ENCODE data around the gene TBX1.

DNA sequence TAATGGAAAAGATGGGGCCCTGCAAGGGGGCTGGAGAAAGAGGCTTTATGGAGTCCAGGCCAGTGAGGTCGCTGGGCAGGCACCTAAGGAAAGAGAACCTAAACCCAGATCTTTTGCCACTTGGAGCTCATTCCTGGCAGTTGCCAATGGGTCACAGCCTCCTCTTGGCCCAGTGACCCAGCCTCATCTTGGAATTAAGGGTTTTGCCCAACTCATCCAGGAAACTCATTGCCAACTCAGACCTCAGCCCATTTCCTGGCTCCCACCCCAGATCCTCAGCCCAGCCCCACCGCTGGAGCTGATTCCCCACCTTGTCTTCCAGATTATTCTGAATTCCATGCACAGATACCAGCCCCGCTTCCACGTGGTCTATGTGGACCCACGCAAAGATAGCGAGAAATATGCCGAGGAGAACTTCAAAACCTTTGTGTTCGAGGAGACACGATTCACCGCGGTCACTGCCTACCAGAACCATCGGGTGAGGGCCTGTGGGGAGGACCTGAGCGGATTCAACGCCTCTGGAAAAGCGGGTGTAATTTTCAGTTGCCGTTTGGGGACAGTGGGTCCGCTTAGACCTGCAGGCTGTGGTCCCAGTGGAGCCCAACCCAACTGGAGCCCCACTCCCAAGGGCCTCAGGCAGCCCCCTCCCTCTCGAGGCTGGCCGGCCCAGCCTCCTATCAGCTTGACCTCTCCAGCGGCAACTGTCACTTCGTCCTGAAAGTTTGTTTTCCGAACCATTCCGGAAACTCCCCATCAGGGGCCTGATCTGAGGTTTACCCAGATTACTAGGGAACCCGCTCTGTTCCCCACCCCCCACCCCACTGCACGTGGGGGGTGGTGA, 4.3 kb downstream of the TBX1 start:
- no peak for TF ChIP-seq CTCF (conservative IDR thresholded peaks at IDR 0.05; ENCODE audit: low read length)
- TF ChIP-seq EZH2phosphoT487 (IDR thresholded peaks at IDR 0.05; ENCODE audit: borderline replicate concordance, low read depth, low read length): no peak
